ENCODE results near the gene BPIFB6. TPM values are rescaled to one million over a fixed set of nuclear protein-coding genes. Genes with fewer than 3 reads are reported as not detected.

The BPIFB6 gene
- total RNA-seq, 1 experiment from 2014 or later: not detected

DNA sequence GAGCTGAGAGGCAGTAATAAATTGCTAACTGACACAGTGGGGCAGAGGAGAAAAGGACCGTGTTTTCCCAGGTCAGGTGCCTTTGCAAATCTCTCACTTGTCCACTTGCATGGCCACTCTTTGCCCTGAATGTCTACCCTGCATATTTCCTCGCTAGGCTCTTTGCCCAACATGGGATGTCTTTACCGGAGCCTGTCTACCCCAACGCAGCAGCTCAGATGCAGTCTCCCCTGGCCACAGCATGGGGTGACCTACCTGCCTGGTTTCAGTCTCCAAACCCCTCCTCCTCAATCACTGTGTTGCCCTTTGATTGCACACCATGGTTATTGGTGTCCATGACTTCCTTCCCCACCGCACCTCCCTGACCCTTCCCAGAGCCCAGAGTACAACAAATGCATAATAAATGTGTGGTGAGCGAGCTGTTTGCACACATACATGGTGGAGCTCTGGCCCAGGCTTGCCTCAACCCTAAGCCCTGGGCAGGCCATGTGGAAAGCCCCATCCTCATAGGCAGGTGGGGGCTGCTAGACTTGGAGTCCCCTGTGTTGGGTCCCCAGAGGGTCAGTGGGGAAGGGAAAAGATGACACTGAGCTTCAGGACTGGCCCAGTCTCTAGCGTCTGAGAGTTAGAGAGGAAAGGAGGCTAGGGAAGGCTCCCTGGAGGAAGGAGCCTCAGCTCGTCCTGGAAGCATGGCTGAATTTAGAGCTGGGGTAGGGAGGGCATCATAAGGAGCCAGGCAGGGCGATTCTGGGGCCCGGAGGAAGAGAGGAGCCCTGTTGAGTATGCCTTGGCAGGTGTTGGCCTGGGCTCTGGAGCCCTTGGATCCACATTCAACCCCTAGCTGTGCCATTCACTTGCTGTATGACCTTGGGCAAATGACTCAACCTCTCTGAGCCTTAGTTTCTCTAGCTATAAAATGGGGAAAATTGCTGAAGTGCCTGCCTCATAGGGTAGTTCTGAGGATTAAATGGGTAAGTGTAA lies 4.4 kb upstream of the BPIFB6 start:
- Histone ChIP-seq H3K4me3 (ENCODE audit: insufficient read depth, low read depth, low read length) (no peak overlapping the region), H3K36me3 (replicated peaks; ENCODE audit: control insufficient read depth, insufficient read depth, low read length) (no peaks in the 10 kb centered on the region), H3K27me3 (ENCODE audit: control insufficient read depth, insufficient read depth, low read length) (no peaks in the 10 kb centered on the region)
- no peak for DNase-seq

DNA sequence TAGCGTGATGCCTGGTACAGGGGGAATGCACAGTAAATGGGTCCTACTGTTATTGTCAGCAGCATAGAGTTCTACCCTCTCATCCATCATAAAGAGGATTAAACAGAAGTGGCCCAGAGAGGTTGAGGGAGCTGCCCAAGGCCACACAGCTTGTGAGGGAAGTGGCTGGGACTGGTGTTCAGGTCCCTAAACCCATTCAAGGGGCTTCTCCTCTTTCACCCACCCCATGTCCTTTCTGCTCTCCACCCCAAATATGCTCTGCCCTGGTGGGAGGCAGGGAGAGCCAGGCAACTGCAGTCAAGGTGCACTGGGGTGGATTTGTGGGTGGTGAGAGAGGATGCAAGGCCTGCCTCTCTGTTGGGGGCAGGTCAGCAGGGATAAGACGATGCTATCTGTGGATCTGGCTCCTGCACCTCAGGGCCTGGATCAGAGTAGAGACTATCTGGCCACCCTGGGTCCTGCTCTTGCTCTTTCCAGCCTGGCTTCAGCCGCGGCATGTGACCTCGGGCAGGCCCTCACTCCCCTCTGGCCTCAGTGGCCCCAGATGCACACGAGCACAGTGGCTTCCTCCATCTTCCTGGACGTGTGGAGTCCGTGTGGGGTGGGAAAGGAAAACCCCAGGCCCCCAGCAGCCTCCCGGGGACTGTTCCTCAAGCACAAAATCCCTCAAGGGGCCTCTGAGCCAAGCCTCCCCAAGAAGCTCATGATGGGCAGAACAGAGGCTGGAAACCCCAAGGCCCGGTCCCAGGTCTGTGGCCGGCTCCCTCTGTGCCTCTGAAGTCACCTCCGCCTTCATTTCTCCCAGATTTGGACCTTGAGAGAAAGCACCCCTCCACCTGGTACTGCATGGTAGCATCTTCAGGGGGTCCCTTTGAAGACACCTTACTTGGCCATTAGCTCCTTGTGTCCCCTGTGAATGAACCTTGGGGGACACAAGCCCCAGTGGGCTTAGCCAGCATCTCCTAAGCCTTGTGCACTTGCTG lies 3.4 kb upstream of the BPIFB6 start:
- H3K36me3 ChIP-seq (replicated peaks; ENCODE audit: control insufficient read depth, insufficient read depth, low read length): no peaks in the 10 kb centered on the region

GRCh38 chr20:33028875-33029274 lies 2.6 kb upstream of the BPIFB6 start:
- DNase-seq: no peak
- H3K4me3 ChIP-seq (ENCODE audit: insufficient read depth, low read depth, low read length): no peak overlapping the region
- no peaks in the 10 kb centered on the region for H3K27me3 ChIP-seq (ENCODE audit: control insufficient read depth, insufficient read depth, low read length)
- H3K36me3 ChIP-seq (replicated peaks; ENCODE audit: control insufficient read depth, insufficient read depth, low read length): no peaks in the 10 kb centered on the region

More for the DNA sequence above, 3.4 kb upstream of the BPIFB6 start:
- Histone ChIP-seq H3K4me3 (ENCODE audit: insufficient read depth, low read depth, low read length) (no peak overlapping the region), H3K27me3 (ENCODE audit: control insufficient read depth, insufficient read depth, low read length) (no peaks in the 10 kb centered on the region)
- no peak for DNase-seq

- H3K36me3 ChIP-seq (replicated peaks; ENCODE audit: control insufficient read depth, insufficient read depth, low read length): no peaks in the 10 kb centered on the region
- H3K4me3 ChIP-seq (ENCODE audit: insufficient read depth, low read depth, low read length): no peak overlapping the region
- no peaks in the 10 kb centered on the region for H3K27me3 ChIP-seq (ENCODE audit: control insufficient read depth, insufficient read depth, low read length)
- DNase-seq: no peak
Observed at GRCh38 chr20:33030076-33030475, 1.4 kb upstream of the BPIFB6 start.

DNA sequence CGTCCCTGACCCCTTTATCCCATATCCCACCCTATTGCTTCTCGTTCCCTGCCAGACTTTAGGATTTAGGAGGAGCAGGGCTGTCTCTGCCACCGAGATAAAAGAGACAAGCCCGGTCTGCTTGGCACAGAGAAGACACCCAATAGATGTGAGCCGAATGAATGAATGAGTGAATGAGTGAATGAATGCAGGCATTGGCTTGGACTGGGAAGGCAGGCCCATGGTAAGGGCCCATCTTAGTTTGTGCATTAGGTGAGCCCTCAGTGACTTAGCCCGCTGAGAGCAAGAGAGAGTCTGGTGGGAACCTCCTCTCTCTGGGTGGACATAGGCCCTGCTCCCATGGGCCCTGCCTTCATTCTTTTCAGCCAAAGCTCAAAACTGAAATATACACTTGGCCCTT lies 879 bp upstream of the BPIFB6 start:
- H3K36me3 ChIP-seq (replicated peaks; ENCODE audit: control insufficient read depth, insufficient read depth, low read length): no peaks in the 10 kb centered on the region
- no peaks in the 10 kb centered on the region for H3K27me3 ChIP-seq (ENCODE audit: control insufficient read depth, insufficient read depth, low read length)
- no peak for DNase-seq
- H3K4me3 ChIP-seq (ENCODE audit: insufficient read depth, low read depth, low read length): no peak overlapping the region

GRCh38 chr20:33032555-33032954 lies 1.1 kb downstream of the BPIFB6 start:
- H3K4me3 ChIP-seq (ENCODE audit: insufficient read depth, low read depth, low read length): no peak overlapping the region
- no peak for DNase-seq
- no peaks in the 10 kb centered on the region for H3K36me3 ChIP-seq (replicated peaks; ENCODE audit: control insufficient read depth, insufficient read depth, low read length)
- no peaks in the 10 kb centered on the region for H3K27me3 ChIP-seq (ENCODE audit: control insufficient read depth, insufficient read depth, low read length)

GRCh38 chr20:33033381-33033780 lies 1.9 kb downstream of the BPIFB6 start:
- H3K27me3 ChIP-seq (ENCODE audit: control insufficient read depth, insufficient read depth, low read length): no peaks in the 10 kb centered on the region
- no peak for DNase-seq
- H3K36me3 ChIP-seq (replicated peaks; ENCODE audit: control insufficient read depth, insufficient read depth, low read length): no peaks in the 10 kb centered on the region
- H3K4me3 ChIP-seq (ENCODE audit: insufficient read depth, low read depth, low read length): no peak overlapping the region

DNA sequence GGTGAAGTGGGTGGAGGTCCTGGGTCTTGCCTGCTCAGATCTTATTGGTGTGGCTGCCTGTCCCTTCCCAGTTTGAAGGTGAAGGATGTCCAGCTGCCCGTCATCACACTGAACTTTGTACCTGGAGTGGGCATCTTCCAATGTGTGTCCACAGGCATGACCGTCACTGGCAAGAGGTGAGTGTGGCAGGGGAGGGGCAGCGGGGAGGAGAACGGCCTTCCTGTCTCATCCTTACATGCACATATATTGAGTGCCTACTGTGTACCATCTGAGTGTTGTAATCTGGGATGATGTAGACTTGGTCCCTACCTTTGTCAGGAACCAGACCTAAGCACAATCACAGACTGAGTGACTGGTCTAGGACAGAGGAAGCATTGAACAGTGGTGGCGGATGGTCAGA lies 2.7 kb downstream of the BPIFB6 start:
- H3K4me3 ChIP-seq (ENCODE audit: insufficient read depth, low read depth, low read length): no peak overlapping the region
- H3K36me3 ChIP-seq (replicated peaks; ENCODE audit: control insufficient read depth, insufficient read depth, low read length): no peaks in the 10 kb centered on the region
- no peaks in the 10 kb centered on the region for H3K27me3 ChIP-seq (ENCODE audit: control insufficient read depth, insufficient read depth, low read length)
- no peak for DNase-seq

- DNase-seq: no peak
- Histone ChIP-seq H3K4me3 (ENCODE audit: insufficient read depth, low read depth, low read length) (no peak overlapping the region), H3K27me3 (ENCODE audit: control insufficient read depth, insufficient read depth, low read length) (no peaks in the 10 kb centered on the region), H3K36me3 (replicated peaks; ENCODE audit: control insufficient read depth, insufficient read depth, low read length) (no peaks in the 10 kb centered on the region)
Observed at GRCh38 chr20:33034901-33035492, 3.5 kb downstream of the BPIFB6 start.

GRCh38 chr20:33037456-33037855 lies 6.0 kb downstream of the BPIFB6 start:
- Histone ChIP-seq H3K27me3 (ENCODE audit: control insufficient read depth, insufficient read depth, low read length) (no peaks in the 10 kb centered on the region), H3K36me3 (replicated peaks; ENCODE audit: control insufficient read depth, insufficient read depth, low read length) (no peaks in the 10 kb centered on the region), H3K4me3 (ENCODE audit: insufficient read depth, low read depth, low read length) (no peak overlapping the region)
- DNase-seq: no peak

DNA sequence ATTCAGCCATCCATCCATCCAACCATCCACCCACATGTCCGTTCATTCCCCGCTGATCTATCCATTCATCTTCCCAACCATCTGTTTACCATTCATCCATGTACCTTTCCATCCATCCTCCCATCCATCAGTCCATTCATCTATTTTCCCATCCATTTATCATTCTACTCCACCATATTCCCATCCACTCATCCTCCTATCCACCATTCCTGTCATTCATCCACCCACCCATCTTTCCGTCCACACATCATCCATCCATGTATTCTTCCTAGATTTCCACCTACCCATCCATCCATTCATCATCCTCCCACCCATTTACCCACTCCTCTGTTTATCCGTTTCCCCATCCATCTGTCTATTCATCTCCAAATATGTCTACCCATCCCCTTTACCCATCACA lies 6.8 kb downstream of the BPIFB6 start:
- no peaks in the 10 kb centered on the region for H3K36me3 ChIP-seq (replicated peaks; ENCODE audit: control insufficient read depth, insufficient read depth, low read length)
- DNase-seq: no peak
- H3K4me3 ChIP-seq (ENCODE audit: insufficient read depth, low read depth, low read length): no peak overlapping the region
- no peaks in the 10 kb centered on the region for H3K27me3 ChIP-seq (ENCODE audit: control insufficient read depth, insufficient read depth, low read length)

- Histone ChIP-seq H3K36me3 (replicated peaks; ENCODE audit: control insufficient read depth, insufficient read depth, low read length) (no peaks in the 10 kb centered on the region), H3K27me3 (ENCODE audit: control insufficient read depth, insufficient read depth, low read length) (no peaks in the 10 kb centered on the region), H3K4me3 (ENCODE audit: insufficient read depth, low read depth, low read length) (no peak overlapping the region)
- no peak for DNase-seq
Observed at GRCh38 chr20:33042430-33042829, 11.0 kb downstream of the BPIFB6 start.

DNA sequence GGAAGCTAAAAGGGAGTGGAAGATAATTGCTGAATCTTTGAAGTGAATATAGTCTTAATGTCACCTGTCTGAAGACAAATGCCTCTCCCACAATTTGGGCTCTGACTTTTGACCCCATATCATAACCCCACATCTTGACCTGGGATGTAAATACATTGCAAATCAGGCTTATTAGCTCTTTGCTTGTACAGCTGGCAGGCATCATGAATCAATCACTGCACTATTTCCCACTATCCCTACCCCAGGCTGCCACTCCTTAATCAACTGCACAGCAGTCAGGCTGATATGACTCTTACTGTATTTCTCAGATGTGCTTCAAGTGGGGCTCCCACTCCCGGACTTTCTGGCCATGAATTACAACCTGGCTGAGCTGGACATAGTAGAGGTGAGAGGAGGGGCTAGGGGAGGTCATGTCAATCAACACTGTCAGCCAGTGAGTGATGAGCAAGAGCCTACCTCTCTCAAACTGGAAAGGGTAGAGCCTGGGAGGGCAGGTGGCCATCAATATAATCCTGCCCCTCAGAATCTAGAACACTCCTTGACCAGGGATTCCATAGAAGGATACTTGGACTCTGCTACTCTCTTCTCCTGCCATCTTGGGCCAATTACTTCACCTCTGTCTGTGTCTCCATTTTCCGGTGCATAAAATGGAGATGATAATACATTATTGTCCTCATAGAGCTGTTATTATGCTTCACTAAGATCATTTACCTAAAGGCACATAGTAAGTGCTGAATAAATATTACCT lies 11.7 kb downstream of the BPIFB6 start:
- Histone ChIP-seq H3K36me3 (replicated peaks; ENCODE audit: control insufficient read depth, insufficient read depth, low read length) (no peaks in the 10 kb centered on the region), H3K27me3 (ENCODE audit: control insufficient read depth, insufficient read depth, low read length) (no peaks in the 10 kb centered on the region), H3K4me3 (ENCODE audit: insufficient read depth, low read depth, low read length) (no peak overlapping the region)
- no peak for DNase-seq

DNA sequence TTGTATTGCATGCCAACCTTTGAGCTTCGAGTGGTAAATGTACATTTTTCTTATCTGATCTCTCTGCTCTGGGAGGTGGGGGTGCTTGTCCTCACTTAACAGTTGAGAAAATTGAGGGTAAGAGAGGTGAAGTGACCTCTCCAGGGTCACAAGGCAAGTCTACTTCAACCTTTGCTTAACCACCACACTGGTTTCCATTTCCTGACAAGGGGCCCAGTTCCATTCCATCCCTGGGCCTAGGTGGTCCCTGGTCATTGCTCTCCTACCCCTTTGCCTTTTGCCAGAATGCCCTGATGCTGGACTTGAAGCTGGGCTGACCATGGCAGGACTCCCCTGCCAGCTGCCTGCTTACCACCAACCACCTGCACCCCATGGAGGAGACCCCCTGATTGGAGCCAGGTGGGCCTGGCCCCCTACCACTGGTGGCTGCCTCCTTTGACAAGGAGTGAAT lies 12.3 kb downstream of the BPIFB6 start:
- Histone ChIP-seq H3K27me3 (ENCODE audit: control insufficient read depth, insufficient read depth, low read length) (no peaks in the 10 kb centered on the region), H3K36me3 (replicated peaks; ENCODE audit: control insufficient read depth, insufficient read depth, low read length) (no peaks in the 10 kb centered on the region)

More for the DNA sequence above, 12.3 kb downstream of the BPIFB6 start:
- no peak overlapping the region for H3K4me3 ChIP-seq (ENCODE audit: insufficient read depth, low read depth, low read length)
- DNase-seq: no peak
